Tibial nerve (tissue), 4 donors: Measurements from ENCODE around the gene NFIA. TPM values are rescaled to one million over a fixed set of nuclear protein-coding genes. Genes with fewer than 3 reads are reported as not detected.

ENCODE experiments used
- DNase-seq, 2 donors: peaks; one replicate each; pipeline ENCODE4 v3.0.0-alpha.2; 2019; ENCODE audit warnings: low spot score in 2 of 2
- H3K27ac ChIP-seq, 4 donors: fragments of 200-600 bp; sonication (generic) in 3 of 4; one replicate each; pipeline ENCODE4 v1.5.1; 2017 to 2019; ENCODE audit warnings: mild to moderate bottlenecking in 1 of 4
- H3K27me3 ChIP-seq, 2 donors: fragments of 200-600 bp; sonication (generic) in 1 of 2; one replicate each; pipeline versions ENCODE4 v1.5.1 to v1.6.0; 2017 to 2019
- H3K36me3 ChIP-seq, 3 donors: fragments of 200-600 bp; sonication (generic); one replicate each; pipeline ENCODE4 v1.5.1; 2018 to 2019
- H3K4me1 ChIP-seq, 4 donors: fragments of 200-600 bp; sonication (generic) in 3 of 4; one replicate each; pipeline ENCODE4 v1.5.1; 2017 to 2019
- H3K4me3 ChIP-seq, 4 donors: fragments of 200-600 bp; sonication (generic) in 3 of 4; one replicate each; pipeline ENCODE4 v1.5.1; 2017 to 2019; ENCODE audit warnings: mild to moderate bottlenecking in 1 of 4, moderate library complexity in 1 of 4
- H3K9me3 ChIP-seq, 4 donors: fragments of 200-600 bp; sonication (generic) in 3 of 4; one replicate each; pipeline ENCODE4 v1.5.1; 2017 to 2019
- EP300 ChIP-seq, 2 donors: sonication (generic); formaldehyde crosslinking; IDR thresholded peaks; one replicate each; pipeline ENCODE4 v1.6.1; 2017; ENCODE audit warnings: antibody characterized with exemption in 2 of 2, mild to moderate bottlenecking in 1 of 2
- POLR2A ChIP-seq, 2 donors: fragments of 450-650 bp; IDR thresholded peaks; one replicate each; pipeline ENCODE4 v1.6.1; 2017; ENCODE audit warnings: antibody characterized with exemption in 2 of 2, mild to moderate bottlenecking in 2 of 2, moderate library complexity in 2 of 2
- WGBS, 2 donors: methylation state at CpG; one replicate each; pipeline ENCODE4 v1.1.5; 2018; 5-methylcytosine and 5-hydroxymethylcytosine counted together
- total RNA-seq, 4 donors: library from RNA; depleted of rRNA; stranded (reverse); fragments of >200 nt; gene quantifications; one replicate each; pipeline ENCODE4 v1.1.0, GENCODE V29; 2016
- TF ChIP-seq, protein P1 (sequence below), 5 experiments: fragments of 200-600 bp in 3 of 5; fragments of 450-650 bp in 2 of 5; sonication (generic) in 3 of 5; IDR thresholded peaks; one replicate each; pipeline ENCODE4 v1.5.1; 2016 to 2019; ENCODE audit warnings: antibody characterized with exemption in 5 of 5, mild to moderate bottlenecking in 3 of 5, moderate library complexity in 2 of 5

Gene NFIA
- total RNA-seq, 4 donors from 2014 or later: 71.2 to 81.4 (median 75.7) TPM

GRCh38 chr1:61117283-61117682 lies 34.9 kb downstream of the NFIA start:
- no peak overlapping the region for H3K4me3 ChIP-seq
- no peak for DNase-seq
- peaks cover 0 to 81% (median 24%) of the 10 kb centered on the region in 4 donors for H3K4me1 ChIP-seq
- 96 to 97% methylated on average over 2 of the region's 2 CpGs for WGBS, 2 donors
- H3K27ac ChIP-seq: peak overlapping the region; percentile 17 to 77 (median 58)
- TF ChIP-seq, protein P1, sequence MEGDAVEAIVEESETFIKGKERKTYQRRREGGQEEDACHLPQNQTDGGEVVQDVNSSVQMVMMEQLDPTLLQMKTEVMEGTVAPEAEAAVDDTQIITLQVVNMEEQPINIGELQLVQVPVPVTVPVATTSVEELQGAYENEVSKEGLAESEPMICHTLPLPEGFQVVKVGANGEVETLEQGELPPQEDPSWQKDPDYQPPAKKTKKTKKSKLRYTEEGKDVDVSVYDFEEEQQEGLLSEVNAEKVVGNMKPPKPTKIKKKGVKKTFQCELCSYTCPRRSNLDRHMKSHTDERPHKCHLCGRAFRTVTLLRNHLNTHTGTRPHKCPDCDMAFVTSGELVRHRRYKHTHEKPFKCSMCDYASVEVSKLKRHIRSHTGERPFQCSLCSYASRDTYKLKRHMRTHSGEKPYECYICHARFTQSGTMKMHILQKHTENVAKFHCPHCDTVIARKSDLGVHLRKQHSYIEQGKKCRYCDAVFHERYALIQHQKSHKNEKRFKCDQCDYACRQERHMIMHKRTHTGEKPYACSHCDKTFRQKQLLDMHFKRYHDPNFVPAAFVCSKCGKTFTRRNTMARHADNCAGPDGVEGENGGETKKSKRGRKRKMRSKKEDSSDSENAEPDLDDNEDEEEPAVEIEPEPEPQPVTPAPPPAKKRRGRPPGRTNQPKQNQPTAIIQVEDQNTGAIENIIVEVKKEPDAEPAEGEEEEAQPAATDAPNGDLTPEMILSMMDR (IDR thresholded peaks at IDR 0.05): no peak
- TF ChIP-seq EP300 (IDR thresholded peaks at IDR 0.05): no peak
- TF ChIP-seq POLR2A (IDR thresholded peaks at IDR 0.05): no peak
- no peaks in the 10 kb centered on the region for H3K27me3 ChIP-seq
- no peaks in the 10 kb centered on the region for H3K36me3 ChIP-seq
- H3K9me3 ChIP-seq: no peaks in the 10 kb centered on the region

- Histone ChIP-seq H3K9me3 (no peaks in the 10 kb centered on the region), H3K36me3 (no peaks in the 10 kb centered on the region), H3K27me3 (no peaks in the 10 kb centered on the region), H3K4me3 (no peak overlapping the region), H3K4me1 (peaks cover 0 to 91% (median 32%) of the 10 kb centered on the region in 4 donors), H3K27ac (peak overlapping the region in 2 of 4 donors; percentile 20 to 77)
- TF ChIP-seq, protein P1 (IDR thresholded peaks at IDR 0.05): no peak
- no peak for TF ChIP-seq EP300 (IDR thresholded peaks at IDR 0.05)
- no peak for TF ChIP-seq POLR2A (IDR thresholded peaks at IDR 0.05)
- WGBS, 2 donors: 72 to 76% methylated on average over 3 of the region's 3 CpGs
- no peak for DNase-seq
Measured at GRCh38 chr1:61119085-61119484, 36.7 kb downstream of the NFIA start.

DNA sequence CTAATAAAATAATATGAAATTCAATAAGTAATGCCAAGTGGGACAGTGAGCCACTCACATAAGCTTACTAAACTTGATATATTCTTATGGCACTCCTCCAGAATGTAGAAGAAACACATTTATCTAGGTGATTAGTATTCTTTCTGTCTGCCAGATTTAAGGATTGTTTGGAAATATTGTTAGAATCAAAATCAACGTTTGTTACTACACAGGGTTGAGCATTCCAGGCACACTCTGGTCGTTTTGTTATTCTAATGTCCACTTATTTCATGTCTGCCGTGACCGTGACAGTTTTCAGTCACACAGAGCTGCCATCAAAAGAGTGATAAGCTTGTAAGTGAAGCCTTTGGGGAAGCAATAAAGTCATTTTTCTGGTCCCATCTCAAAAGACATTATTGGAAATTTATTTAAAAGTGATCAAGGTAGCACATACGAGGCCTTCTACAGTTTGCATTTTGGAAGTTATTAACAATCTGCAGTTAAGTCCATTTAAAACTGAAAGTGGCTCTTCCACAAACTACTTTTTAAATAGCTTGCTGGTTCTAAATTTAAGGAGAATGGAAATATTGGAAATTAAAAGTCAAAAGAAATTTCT lies 38.0 kb downstream of the NFIA start:
- H3K27ac ChIP-seq: peak overlapping the region; percentile 43 to 77 (median 65)
- peaks cover 0 to 98% (median 38%) of the 10 kb centered on the region in 4 donors for H3K4me1 ChIP-seq
- DNase-seq: no peak
- peak overlapping the region in 3 of 4 donors; percentile 10 to 31 (median 14) for H3K4me3 ChIP-seq
- no peaks in the 10 kb centered on the region for H3K27me3 ChIP-seq
- WGBS, 2 donors: 24 to 26% methylated on average over 5 of the region's 5 CpGs
- TF ChIP-seq EP300 (IDR thresholded peaks at IDR 0.05) (no peak), POLR2A (IDR thresholded peaks at IDR 0.05) (no peak)
- TF ChIP-seq, protein P1 (IDR thresholded peaks at IDR 0.05): no peak
- H3K36me3 ChIP-seq: no peaks in the 10 kb centered on the region
- H3K9me3 ChIP-seq: no peaks in the 10 kb centered on the region

- peak overlapping the region in 3 of 4 donors; percentile 10 to 31 (median 14) for H3K4me3 ChIP-seq
- peak in 1 of 2 donors; percentile 46 for DNase-seq
- peak overlapping the region; percentile 43 to 77 (median 65) for H3K27ac ChIP-seq
- H3K36me3 ChIP-seq: no peaks in the 10 kb centered on the region
- TF ChIP-seq, protein P1 (IDR thresholded peaks at IDR 0.05): no peak
- TF ChIP-seq EP300 (IDR thresholded peaks at IDR 0.05) (peak; percentile 65 to 96), POLR2A (IDR thresholded peaks at IDR 0.05) (no peak)
- no peaks in the 10 kb centered on the region for H3K27me3 ChIP-seq
- 28 to 32% methylated on average over 2 of the region's 2 CpGs for WGBS, 2 donors
- peaks cover 0 to 98% (median 40%) of the 10 kb centered on the region in 4 donors for H3K4me1 ChIP-seq
- H3K9me3 ChIP-seq: no peaks in the 10 kb centered on the region
Measured at GRCh38 chr1:61120998-61121397, 38.6 kb downstream of the NFIA start.

DNA sequence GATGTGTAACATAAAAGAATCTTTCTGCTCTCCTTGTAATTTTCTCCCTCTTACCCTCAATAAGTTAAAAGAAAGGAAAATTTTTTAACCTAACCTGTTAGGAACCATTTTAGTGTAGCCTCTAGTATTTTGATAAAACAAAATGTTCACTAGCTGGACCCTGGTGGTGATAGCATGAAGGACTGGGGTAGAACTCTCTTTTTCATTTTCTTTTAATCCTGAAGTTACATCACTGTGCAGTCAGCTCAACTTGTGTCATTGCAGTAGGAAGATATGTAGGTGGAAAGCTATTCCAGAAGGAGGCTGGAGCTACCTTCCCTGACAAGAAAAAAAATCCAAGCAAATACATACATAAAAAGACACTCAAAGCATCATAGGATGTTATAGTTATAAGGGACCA lies 39.3 kb downstream of the NFIA start:
- no peak for DNase-seq
- Histone ChIP-seq H3K4me1 (peaks cover 0 to 94% (median 38%) of the 10 kb centered on the region in 4 donors), H3K9me3 (no peaks in the 10 kb centered on the region), H3K4me3 (no peak overlapping the region), H3K36me3 (no peaks in the 10 kb centered on the region), H3K27ac (peak overlapping the region; percentile 15 to 77 (median 58)), H3K27me3 (no peaks in the 10 kb centered on the region)
- TF ChIP-seq EP300 (IDR thresholded peaks at IDR 0.05): no peak
- TF ChIP-seq, protein P1 (IDR thresholded peaks at IDR 0.05): peak in 2 of 5 experiments; percentile 14 to 22
